ENCODE results near the gene HOXB7. TPM values are rescaled to one million over a fixed set of nuclear protein-coding genes. Genes with fewer than 3 reads are reported as not detected.

The HOXB7 gene
- total RNA-seq, 4 donors from 2014 or later = 0.36 to 3.0 (median 0.65) TPM

GRCh38 chr17:48576479-48577309, 34.1 kb downstream of the HOXB7 start:
- intact Hi-C loops (cut with DNase I; ENCODE audit: low total_unique reads) (no loop called here), in situ Hi-C loops (cut with MboI; ENCODE audit: low sequenced_read_pairs in 4 of 4) (no loop called here)
- Histone ChIP-seq H3K9me3 (no peaks in the 10 kb centered on the region), H3K27ac (peak overlapping the region; percentile 40 to 83 (median 76)), H3K36me3 (no peaks in the 10 kb centered on the region), H3K4me3 (peak overlapping the region; percentile 53 to 67 (median 62)), H3K4me1 (peaks cover 5 to 10% of the 10 kb centered on the region in 2 donors), H3K27me3 (peaks cover 31 to 71% (median 67%) of the 10 kb centered on the region in 3 donors)
- DNase-seq (no peak), ATAC-seq (no peak)
- TF ChIP-seq POLR2A (IDR thresholded peaks at IDR 0.05) (no peak), CTCF (IDR thresholded peaks at IDR 0.05 in 4 of 5, conservative IDR thresholded peaks at IDR 0.05 in 1 of 5) (no peak)

- ATAC-seq (no peak), DNase-seq (no peak)
- Histone ChIP-seq H3K4me3 (peak overlapping the region in 3 of 4 donors; percentile 60 to 67 (median 65)), H3K36me3 (no peaks in the 10 kb centered on the region), H3K27me3 (peaks cover 30 to 64% (median 62%) of the 10 kb centered on the region in 3 donors), H3K27ac (peak overlapping the region; percentile 40 to 83 (median 76)), H3K4me1 (peaks cover 5 to 11% of the 10 kb centered on the region in 2 donors), H3K9me3 (no peaks in the 10 kb centered on the region)
- in situ Hi-C loops (cut with MboI; ENCODE audit: low sequenced_read_pairs in 4 of 4) (no loop called here), intact Hi-C loops (cut with DNase I; ENCODE audit: low total_unique reads) (no loop called here)
- TF ChIP-seq CTCF (IDR thresholded peaks at IDR 0.05 in 4 of 5, conservative IDR thresholded peaks at IDR 0.05 in 1 of 5) (no peak), POLR2A (IDR thresholded peaks at IDR 0.05) (no peak)
Observed at GRCh38 chr17:48575673-48576478, 34.9 kb downstream of the HOXB7 start.

GRCh38 chr17:48575066-48575582, 35.7 kb downstream of the HOXB7 start:
- Histone ChIP-seq H3K27me3 (peaks cover 32 to 62% (median 56%) of the 10 kb centered on the region in 3 donors), H3K36me3 (no peaks in the 10 kb centered on the region), H3K4me3 (no peak overlapping the region), H3K4me1 (peaks cover 5 to 11% of the 10 kb centered on the region in 2 donors), H3K27ac (peak overlapping the region in 1 of 4 donors; percentile 79), H3K9me3 (no peaks in the 10 kb centered on the region)
- in situ Hi-C loops (cut with MboI; ENCODE audit: low sequenced_read_pairs in 4 of 4) (no loop called here), intact Hi-C loops (cut with DNase I; ENCODE audit: low total_unique reads) (no loop called here)
- DNase-seq = no peak
- TF ChIP-seq CTCF (IDR thresholded peaks at IDR 0.05 in 4 of 5, conservative IDR thresholded peaks at IDR 0.05 in 1 of 5) = no peak
- TF ChIP-seq POLR2A (IDR thresholded peaks at IDR 0.05) = no peak
- ATAC-seq = no peak

GRCh38 chr17:48574505-48575065, 36.2 kb downstream of the HOXB7 start:
- no peak for DNase-seq
- Histone ChIP-seq H3K27ac (peak overlapping the region in 1 of 4 donors; percentile 79), H3K27me3 (peaks cover 34 to 61% (median 51%) of the 10 kb centered on the region in 3 donors), H3K9me3 (no peaks in the 10 kb centered on the region), H3K4me1 (peaks cover 5 to 15% of the 10 kb centered on the region in 2 donors), H3K36me3 (no peaks in the 10 kb centered on the region), H3K4me3 (no peak overlapping the region)
- TF ChIP-seq POLR2A (IDR thresholded peaks at IDR 0.05) (no peak), CTCF (IDR thresholded peaks at IDR 0.05 in 4 of 5, conservative IDR thresholded peaks at IDR 0.05 in 1 of 5) (no peak)
- intact Hi-C loops (cut with DNase I; ENCODE audit: low total_unique reads) = no loop called here
- in situ Hi-C loops (cut with MboI; ENCODE audit: low sequenced_read_pairs in 4 of 4) = no loop called here
- ATAC-seq = no peak

All from gastrocnemius medialis (tissue), 4 donors.